ENCODE results near the gene CCDC61.

DNA sequence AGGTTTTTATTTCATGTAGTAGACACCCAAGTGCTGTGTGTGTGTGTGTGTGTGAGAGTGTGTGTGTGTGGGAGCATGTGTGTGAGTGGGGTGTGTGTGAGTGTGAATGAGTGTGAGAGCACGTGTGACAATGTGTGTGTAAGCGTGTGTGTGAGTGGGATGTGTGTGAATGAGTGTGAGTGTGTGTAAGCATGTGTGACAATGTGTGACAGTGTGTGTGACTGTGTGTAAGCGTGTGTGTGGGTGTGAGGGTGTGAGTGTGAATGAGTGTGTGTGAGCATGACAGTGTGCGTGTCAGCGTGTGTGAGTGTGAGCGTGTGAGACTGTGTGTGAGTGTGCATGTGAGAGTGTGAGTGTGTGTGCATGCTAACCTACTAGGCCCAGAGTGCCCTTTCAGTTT, 36.9 kb upstream of the CCDC61 start:
- TF ChIP-seq CTCF (IDR thresholded peaks at IDR 0.05; ENCODE audit: low read length) (no peak), EZH2 (IDR thresholded peaks at IDR 0.05; ENCODE audit: borderline replicate concordance, low read length) (no peak)
